GM12878 (cell line): ENCODE data around the gene DUSP22. TPM values are rescaled to one million over a fixed set of nuclear protein-coding genes. Genes with fewer than 3 reads are reported as not detected.
A peak's percentile ranks its signal among the peaks of the same experiment; 100 is the strongest.

Experiments
- ASH2L ChIP-seq: fragments of 300-600, 200-600 bp; sonication (generic); IDR thresholded peaks from 2 replicates; pipeline ENCODE4 v1.6.1; 2017; ENCODE audit warnings: low read depth, mild to moderate bottlenecking, borderline replicate concordance
- ATF7 ChIP-seq: fragments of 450-650 bp; IDR thresholded peaks from 2 replicates; pipeline ENCODE4 v1.6.1; 2016; ENCODE audit warnings: low read depth, mild to moderate bottlenecking
- CBFB ChIP-seq: IDR thresholded peaks from 2 replicates; pipeline ENCODE4 v1.6.1; 2016; ENCODE audit warnings: antibody characterized with exemption, low read depth
- CREM ChIP-seq: IDR thresholded peaks from 2 replicates; pipeline ENCODE4 v1.6.1; 2014; ENCODE audit warnings: antibody characterized with exemption, low read depth
- DPF2 ChIP-seq: fragments of 450-650 bp; IDR thresholded peaks from 2 replicates; pipeline ENCODE4 v1.6.1; 2017; ENCODE audit warnings: mild to moderate bottlenecking
- NFYB ChIP-seq: IDR thresholded peaks from 2 replicates; pipeline ENCODE4 v1.6.1; 2011; ENCODE audit warnings: low read depth, mild to moderate bottlenecking, low read length, improper control_type of control experiment, moderate library complexity; ENCODE audit not compliant: insufficient read depth
- PBX3 ChIP-seq: IDR thresholded peaks from 2 replicates; pipeline ENCODE4 v1.6.1; 2011; ENCODE audit warnings: mild to moderate bottlenecking, low read depth, low read length, moderate library complexity; ENCODE audit not compliant: insufficient replicate concordance
- SMC3 ChIP-seq: IDR thresholded peaks from 2 replicates; pipeline ENCODE4 v1.6.1; 2011; ENCODE audit warnings: low read length, improper control_type of control experiment, borderline replicate concordance
- ZBTB11 ChIP-seq: fragments of 450-650 bp; formaldehyde crosslinking; IDR thresholded peaks from 2 replicates; pipeline ENCODE4 v1.5.0; 2022; ENCODE audit warnings: mild to moderate bottlenecking, missing genetic modification characterization
- ZSCAN29 ChIP-seq: fragments of 450-650 bp; IDR thresholded peaks from 2 replicates; pipeline ENCODE4 v1.6.1; 2017; ENCODE audit warnings: mild to moderate bottlenecking, moderate library complexity
- polyA plus RNA-seq, 11 experiments: library from polyadenylated mRNA; depleted of rRNA in 4 of 11; unstranded in 6 of 11; stranded (reverse) in 5 of 11; fragments of >200 nt; fragmentation: Nextera tagmentation in 4 of 11; fragmentation: Illumina TruSeq in 1 of 11; extraction: Ambion mirVana in 4 of 11; extraction: Trizol in 1 of 11; gene quantifications; 1 replicate in 1 of 11; 2 replicates in 10 of 11; pipeline versions ENCODE4 v1.2.1 to v1.2.3, GENCODE V29; 2011 to 2016; ENCODE audit warnings: inconsistent platforms in 2 of 11, missing spikeins in 2 of 11, low read depth in 1 of 11
- total RNA-seq, 4 experiments: library from RNA; depleted of rRNA in 3 of 4; stranded (reverse); fragments of >200 nt in 3 of 4; fragmentation: Illumina TruSeq in 1 of 4; extraction: Trizol in 1 of 4; gene quantifications; 2 replicates each; pipeline versions ENCODE4 v1.2.1 to v1.2.3, GENCODE V29; 2013 to 2021
- TF ChIP-seq, protein P1 (sequence below): IDR thresholded peaks from 2 replicates; pipeline ENCODE4 v1.6.1; 2011; ENCODE audit warnings: borderline replicate concordance, low read depth, mild to moderate bottlenecking, moderate library complexity, low read length; ENCODE audit not compliant: insufficient read depth, poor library complexity, severe bottlenecking
- TF ChIP-seq, protein P2 (sequence below): fragments of 450-650 bp; IDR thresholded peaks from 2 replicates; pipeline ENCODE4 v1.6.1; 2017; ENCODE audit warnings: mild to moderate bottlenecking, moderate library complexity
- TF ChIP-seq, protein P3 (sequence below): IDR thresholded peaks from 2 replicates; pipeline ENCODE4 v1.6.1; 2011; ENCODE audit warnings: borderline replicate concordance, low read depth, mild to moderate bottlenecking, moderate library complexity, mixed read lengths, low read length; ENCODE audit not compliant: insufficient read depth; ENCODE audit errors: extremely low read length

Gene DUSP22
- total and polyA plus RNA-seq, 10 of the 15 experiments (the other 5 are each of a cell fraction or from before 2014, with no cell fraction given), result 78.9 to 156 (median 107) TPM

DNA sequence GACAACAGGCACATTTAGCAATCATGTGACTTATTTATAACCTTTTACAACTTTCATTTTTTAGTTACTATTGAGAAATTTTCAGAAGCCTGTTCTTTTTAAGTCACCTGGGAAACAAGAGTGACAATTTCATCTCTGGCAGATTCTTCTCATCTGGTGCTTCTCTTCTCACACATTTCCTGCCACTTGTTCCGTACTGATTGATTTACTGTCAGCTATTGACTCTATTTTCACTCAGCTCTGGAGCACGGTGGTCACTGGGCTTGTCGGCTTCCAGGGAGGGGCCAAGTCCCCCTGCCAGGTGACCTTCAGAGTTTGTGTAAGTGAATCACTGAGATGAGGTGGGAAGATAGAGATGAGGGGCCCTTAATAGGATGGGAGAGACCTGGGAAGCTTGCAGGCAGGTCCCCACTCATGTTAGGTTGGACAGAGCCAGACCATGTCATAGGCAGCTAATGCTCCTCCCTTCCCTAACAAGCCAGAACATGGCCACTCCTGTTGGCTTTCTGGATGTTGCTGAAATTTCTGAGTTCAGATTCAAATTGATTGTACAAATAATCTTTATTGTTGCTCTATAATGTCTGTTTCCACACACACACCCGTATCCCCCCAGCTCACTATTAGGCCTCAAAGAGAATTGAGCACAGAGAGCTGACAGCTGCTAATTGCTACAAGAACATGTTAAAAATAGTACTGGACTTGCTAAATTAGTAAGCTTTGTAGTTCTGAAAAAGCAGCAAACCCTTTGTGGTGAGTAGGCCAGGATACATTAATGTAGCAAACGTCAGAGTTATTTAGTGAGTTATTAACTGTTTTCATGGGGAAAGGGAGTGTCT lies 13.3 kb downstream of the DUSP22 start (continued):
- TF ChIP-seq ASH2L, result peak; percentile 98
- peak; percentile 98 for TF ChIP-seq DPF2
- TF ChIP-seq CBFB, result peak; percentile 94
- peak; percentile 32; the same call in 1 of the 2 replicates for TF ChIP-seq SMC3
- TF ChIP-seq, protein P1, sequence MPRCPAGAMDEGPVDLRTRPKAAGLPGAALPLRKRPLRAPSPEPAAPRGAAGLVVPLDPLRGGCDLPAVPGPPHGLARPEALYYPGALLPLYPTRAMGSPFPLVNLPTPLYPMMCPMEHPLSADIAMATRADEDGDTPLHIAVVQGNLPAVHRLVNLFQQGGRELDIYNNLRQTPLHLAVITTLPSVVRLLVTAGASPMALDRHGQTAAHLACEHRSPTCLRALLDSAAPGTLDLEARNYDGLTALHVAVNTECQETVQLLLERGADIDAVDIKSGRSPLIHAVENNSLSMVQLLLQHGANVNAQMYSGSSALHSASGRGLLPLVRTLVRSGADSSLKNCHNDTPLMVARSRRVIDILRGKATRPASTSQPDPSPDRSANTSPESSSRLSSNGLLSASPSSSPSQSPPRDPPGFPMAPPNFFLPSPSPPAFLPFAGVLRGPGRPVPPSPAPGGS, result peak; percentile 90
- no peak for TF ChIP-seq NFYB
- peak; percentile 65; the same call in 1 of the 2 replicates for TF ChIP-seq ZSCAN29
- TF ChIP-seq PBX3, result peak; percentile 86
- peak; percentile 96 for TF ChIP-seq ATF7
- no peak for TF ChIP-seq ZBTB11 (CRISPR knock-in tag)
- no peak for TF ChIP-seq CREM
- TF ChIP-seq, protein P2, sequence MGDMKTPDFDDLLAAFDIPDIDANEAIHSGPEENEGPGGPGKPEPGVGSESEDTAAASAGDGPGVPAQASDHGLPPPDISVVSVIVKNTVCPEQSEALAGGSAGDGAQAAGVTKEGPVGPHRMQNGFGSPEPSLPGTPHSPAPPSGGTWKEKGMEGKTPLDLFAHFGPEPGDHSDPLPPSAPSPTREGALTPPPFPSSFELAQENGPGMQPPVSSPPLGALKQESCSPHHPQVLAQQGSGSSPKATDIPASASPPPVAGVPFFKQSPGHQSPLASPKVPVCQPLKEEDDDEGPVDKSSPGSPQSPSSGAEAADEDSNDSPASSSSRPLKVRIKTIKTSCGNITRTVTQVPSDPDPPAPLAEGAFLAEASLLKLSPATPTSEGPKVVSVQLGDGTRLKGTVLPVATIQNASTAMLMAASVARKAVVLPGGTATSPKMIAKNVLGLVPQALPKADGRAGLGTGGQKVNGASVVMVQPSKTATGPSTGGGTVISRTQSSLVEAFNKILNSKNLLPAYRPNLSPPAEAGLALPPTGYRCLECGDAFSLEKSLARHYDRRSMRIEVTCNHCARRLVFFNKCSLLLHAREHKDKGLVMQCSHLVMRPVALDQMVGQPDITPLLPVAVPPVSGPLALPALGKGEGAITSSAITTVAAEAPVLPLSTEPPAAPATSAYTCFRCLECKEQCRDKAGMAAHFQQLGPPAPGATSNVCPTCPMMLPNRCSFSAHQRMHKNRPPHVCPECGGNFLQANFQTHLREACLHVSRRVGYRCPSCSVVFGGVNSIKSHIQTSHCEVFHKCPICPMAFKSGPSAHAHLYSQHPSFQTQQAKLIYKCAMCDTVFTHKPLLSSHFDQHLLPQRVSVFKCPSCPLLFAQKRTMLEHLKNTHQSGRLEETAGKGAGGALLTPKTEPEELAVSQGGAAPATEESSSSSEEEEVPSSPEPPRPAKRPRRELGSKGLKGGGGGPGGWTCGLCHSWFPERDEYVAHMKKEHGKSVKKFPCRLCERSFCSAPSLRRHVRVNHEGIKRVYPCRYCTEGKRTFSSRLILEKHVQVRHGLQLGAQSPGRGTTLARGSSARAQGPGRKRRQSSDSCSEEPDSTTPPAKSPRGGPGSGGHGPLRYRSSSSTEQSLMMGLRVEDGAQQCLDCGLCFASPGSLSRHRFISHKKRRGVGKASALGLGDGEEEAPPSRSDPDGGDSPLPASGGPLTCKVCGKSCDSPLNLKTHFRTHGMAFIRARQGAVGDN, result peak; percentile 98
- TF ChIP-seq, protein P3, sequence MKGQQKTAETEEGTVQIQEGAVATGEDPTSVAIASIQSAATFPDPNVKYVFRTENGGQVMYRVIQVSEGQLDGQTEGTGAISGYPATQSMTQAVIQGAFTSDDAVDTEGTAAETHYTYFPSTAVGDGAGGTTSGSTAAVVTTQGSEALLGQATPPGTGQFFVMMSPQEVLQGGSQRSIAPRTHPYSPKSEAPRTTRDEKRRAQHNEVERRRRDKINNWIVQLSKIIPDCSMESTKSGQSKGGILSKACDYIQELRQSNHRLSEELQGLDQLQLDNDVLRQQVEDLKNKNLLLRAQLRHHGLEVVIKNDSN, result no peak
